Endothelial cell of coronary artery (primary cell): Measurements from ENCODE around the gene HOXC9. TPM values are rescaled to one million over a fixed set of nuclear protein-coding genes. Genes with fewer than 3 reads are reported as not detected.

Experiments used
- total RNA-seq: library from RNA; depleted of rRNA; stranded (reverse); fragments of >200 nt; gene quantifications from 2 replicates; pipeline ENCODE4 v1.2.3, GENCODE V29; 2014

HOXC9 gene
- total RNA-seq: not detected in 2 replicates

DNA sequence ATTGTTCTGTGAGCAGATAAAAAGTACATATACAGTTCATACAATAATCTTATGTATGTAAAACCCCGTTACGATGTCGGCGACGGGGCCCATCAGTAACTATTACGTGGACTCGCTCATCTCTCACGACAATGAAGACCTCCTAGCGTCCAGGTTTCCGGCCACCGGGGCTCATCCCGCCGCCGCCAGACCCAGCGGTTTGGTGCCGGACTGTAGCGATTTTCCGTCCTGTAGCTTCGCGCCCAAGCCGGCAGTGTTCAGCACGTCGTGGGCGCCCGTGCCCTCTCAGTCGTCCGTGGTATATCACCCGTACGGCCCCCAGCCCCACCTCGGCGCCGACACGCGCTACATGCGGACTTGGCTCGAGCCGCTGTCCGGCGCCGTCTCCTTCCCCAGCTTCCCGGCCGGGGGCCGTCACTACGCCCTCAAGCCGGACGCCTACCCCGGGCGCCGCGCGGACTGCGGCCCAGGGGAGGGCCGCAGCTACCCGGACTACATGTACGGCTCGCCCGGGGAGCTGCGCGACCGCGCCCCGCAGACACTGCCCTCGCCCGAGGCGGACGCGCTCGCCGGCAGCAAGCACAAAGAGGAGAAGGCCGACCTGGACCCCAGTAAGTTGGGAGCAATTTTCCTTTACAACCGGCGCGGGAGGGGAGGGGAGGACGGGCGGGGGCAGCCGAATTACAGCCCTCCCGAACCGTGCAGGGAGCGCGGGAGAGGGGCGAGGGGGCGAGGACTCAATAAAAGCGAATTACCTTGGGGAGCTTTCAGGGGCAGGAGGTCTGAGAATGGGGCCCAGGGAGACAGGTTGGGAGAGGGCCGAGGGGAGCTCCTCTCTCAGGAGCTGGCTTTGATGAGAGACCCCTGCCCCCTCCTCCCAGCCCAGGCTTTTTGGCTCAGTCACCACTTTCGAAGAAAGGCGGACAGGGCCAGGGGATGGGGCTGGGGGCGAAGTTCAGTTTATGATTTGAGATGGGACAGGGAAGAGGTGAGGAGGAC is at the start of gene HOXC9:
Gene HOXC9, plus strand, starts transcription at position 46 of the 999 bp plus-strand sequence. Its CDS starts 28 bp downstream, at position 74.

DNA sequence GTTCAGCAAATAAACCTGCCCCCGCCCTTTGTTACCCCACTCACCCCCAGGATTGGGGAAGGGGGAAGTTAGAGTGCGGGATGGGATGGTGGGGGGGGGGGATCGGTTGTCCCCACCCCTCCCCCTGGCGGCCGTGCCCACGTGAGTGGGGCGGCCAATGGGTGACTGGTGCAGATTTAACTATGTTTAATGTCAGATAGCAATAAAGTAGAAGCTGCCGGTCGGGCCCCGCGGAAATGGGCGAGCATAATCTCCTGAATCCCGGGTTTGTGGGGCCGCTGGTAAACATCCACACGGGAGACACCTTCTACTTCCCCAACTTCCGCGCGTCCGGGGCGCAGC is 45.3 kb upstream of the HOXC9 start, which contains the start of gene HOXC12:
Gene HOXC12, plus strand, starts transcription at position 210 of the 342 bp plus-strand sequence. Its CDS starts 27 bp downstream, at position 237.

DNA sequence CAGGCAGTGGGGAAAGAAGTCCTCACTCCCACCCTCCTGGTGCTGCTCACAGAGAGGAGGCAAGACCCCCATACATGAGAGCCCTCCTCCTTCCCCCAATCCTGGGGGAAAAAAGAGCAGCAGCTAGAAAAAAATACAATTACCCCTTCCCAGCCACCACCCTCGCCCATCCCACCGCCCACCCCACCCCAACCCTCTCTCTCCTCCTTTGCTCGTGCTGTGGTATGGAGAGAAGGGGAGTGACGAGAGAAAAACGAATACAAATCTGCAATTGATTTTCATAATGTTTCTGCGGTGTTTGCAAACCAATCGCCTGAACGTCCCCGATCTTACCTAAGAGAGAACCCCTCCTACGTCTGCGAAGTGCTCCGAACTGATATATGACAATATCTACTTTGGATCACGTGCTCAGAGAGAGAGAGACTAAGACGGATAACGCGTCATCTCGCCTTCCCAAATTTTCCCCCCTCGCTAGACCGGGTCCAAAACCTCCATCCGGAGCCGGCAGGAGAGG is 27.2 kb upstream of the HOXC9 start, which contains the start of gene HOXC11:
Gene HOXC11, plus strand, starts transcription at position 405 of the 514 bp plus-strand sequence. CDS start 116 bp downstream, outside the sequence.

DNA sequence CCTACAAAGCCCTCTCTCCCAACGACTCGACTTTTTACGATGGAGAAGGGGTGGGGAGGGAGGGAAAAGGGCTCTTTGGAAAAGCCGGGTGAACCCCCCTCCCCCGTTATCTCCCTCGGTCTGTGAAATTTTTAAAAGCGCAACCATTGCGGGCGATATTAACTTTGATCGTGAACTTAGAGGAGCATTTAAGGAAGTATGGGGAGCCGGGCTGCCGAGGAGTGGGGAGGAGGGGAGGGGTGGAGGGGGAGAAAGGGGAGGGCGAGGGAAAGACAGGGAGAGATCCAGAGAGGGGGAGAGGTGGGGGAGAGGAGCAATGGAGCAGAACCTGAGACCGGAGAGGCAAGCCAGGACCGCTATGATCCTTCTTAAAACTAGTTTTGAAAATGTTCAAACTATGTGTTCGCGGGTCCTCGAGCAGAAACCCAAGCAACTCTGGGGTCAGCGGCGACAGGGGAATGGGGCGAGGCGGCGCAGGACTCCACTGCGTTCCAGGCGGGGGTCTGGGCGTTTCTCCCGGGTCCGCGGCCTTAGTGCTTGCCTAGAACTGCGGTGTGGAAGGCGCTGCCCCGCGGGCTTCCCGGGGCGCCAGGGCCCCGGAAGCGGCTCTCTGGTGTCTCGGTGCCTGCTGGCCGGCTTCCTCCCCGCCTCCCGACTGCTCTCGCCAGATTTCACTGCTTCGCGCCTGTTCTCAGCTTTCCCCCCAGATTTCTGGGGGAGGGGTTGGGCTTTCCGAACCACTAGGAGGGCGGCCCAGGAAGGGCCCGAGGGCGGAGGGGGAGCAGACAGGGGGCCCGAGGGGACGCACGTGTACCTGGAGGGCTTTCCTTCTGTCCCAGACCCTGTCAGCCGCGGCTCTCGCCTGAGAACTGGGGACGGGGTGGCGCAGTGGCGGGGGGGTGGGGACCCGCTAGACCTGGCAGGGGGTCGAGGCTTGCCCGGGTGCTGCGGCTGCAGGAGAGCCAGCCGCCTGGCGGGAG is 25.6 kb upstream of the HOXC9 start, which contains the start of gene HOTAIR:
Gene HOTAIR, minus strand, starts transcription at position 871 of the 980 bp plus-strand sequence.

DNA sequence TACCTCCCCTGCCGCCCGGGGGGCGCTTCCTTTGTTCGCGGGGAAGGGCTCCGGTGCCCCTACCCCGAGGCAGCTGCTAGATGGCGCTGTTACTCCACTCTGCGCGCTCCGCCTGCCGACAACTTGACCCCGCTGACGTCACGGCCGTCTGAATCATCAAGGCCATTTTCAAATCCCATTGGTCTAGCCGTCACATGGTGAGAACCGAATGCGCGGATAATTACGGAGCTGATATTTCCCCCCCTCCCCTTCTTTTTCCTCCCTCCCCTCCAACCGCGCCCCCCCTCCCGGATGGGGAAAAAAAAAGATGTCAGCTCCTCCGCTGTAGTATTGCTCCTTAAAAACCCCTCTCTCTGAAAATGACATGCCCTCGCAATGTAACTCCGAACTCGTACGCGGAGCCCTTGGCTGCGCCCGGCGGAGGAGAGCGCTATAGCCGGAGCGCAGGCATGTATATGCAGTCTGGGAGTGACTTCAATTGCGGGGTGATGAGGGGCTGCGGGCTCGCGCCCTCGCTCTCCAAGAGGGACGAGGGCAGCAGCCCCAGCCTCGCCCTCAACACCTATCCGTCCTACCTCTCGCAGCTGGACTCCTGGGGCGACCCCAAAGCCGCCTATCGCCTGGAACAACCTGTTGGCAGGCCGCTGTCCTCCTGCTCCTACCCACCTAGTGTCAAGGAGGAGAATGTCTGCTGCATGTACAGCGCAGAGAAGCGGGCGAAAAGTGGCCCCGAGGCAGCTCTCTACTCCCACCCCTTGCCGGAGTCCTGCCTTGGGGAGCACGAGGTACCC is 14.9 kb upstream of the HOXC9 start, which contains the start of gene HOXC10:
Gene HOXC10, plus strand, starts transcription at position 246 of the 791 bp plus-strand sequence. Its CDS starts 114 bp downstream, at position 360.

DNA sequence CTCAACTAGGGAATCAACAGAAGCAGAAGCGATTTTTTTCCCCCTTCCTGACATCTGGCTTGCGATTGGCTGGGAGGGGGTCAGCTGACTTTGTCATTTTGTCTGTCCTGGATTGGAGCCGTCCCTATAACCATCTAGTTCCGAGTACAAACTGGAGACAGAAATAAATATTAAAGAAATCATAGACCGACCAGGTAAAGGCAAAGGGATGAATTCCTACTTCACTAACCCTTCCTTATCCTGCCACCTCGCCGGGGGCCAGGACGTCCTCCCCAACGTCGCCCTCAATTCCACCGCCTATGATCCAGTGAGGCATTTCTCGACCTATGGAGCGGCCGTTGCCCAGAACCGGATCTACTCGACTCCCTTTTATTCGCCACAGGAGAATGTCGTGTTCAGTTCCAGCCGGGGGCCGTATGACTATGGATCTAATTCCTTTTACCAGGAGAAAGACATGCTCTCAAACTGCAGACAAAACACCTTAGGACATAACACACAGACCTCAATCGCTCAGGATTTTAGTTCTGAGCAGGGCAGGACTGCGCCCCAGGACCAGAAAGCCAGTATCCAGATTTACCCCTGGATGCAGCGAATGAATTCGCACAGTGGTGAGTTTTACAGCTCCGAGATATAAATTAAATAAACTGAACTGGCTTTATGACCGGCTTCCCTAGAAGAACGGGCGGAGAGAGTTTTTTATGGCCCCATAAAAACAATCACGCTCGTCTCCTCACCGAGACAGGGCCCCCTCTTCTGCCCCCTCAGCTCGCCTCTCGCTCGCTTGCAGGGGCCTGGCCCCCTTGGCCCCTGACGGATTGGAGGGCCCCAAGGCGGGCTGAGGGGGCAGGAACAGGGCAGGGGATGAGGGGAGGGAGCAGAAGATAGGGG is 28.6 kb downstream of the HOXC9 start, which contains the start of gene HOXC6:
Gene HOXC6, plus strand, starts transcription at position 127 of the 888 bp plus-strand sequence. Its CDS starts 82 bp downstream, at position 209.

DNA sequence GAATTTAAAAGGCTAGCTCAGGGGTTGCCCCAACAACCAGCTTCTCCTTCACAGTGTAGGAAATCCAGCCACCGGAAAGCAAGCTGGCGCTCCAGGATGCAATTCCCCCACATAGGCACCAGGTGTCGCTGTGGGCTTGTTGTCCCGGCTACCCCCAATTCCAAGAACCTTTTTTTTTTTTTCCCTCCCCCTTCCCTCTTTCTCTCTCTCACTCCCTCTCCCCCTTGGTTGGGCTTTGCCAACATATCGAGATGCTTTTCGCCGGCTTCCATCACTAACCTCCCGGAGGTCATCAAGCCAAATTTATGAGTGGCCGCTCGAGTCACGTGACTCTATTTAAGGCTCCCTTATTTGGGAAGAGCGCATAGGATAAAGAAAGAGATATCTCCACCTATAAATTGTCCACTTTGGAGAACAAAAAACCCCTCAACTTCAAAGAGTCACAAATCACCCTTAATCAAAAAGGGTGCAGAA is 32.7 kb downstream of the HOXC9 start, which contains the start of gene HOXC5:
Gene HOXC5, plus strand, starts transcription at position 424 of the 474 bp plus-strand sequence. CDS start 73 bp downstream, outside the sequence.

Other genes with a start within 250 kb of the HOXC9 start
- not detected in 2 replicates for gene CISTR, start 248.2 kb upstream of the HOXC9 start, total RNA-seq
- not detected in 2 replicates for gene HOXC13, start 61.3 kb upstream of the HOXC9 start, total RNA-seq
- not detected in 2 replicates for gene HOXC12, start 45.3 kb upstream of the HOXC9 start, total RNA-seq
- not detected in 2 replicates for gene HOXC11, start 27.0 kb upstream of the HOXC9 start, total RNA-seq
- gene HOTAIR, start 25.2 kb upstream of the HOXC9 start, total RNA-seq: not detected in 2 replicates
- not detected in 2 replicates for gene HOXC10, start 15.0 kb upstream of the HOXC9 start, total RNA-seq
- gene HOXC8, start 8.8 kb downstream of the HOXC9 start, total RNA-seq: not detected in 2 replicates
- 0.66 TPM in 1 of 2 replicates, not detected in the other for gene HOXC6, start 28.3 kb downstream of the HOXC9 start, total RNA-seq
- not detected in 2 replicates for gene HOXC5, start 32.9 kb downstream of the HOXC9 start, total RNA-seq
- not detected in 2 replicates for gene HOXC4, start 53.7 kb downstream of the HOXC9 start, total RNA-seq
- 14.6 and 18.2 TPM in 2 replicates for gene SMUG1, start 188.8 kb downstream of the HOXC9 start, total RNA-seq